Right ventricle myocardium inferior (tissue), 1 donor: ENCODE data around the gene ACE2. TPM values are rescaled to one million over a fixed set of nuclear protein-coding genes. Genes with fewer than 3 reads are reported as not detected.
A peak's percentile ranks its signal among the peaks of the same experiment; 100 is the strongest.
"Not testable (repeated sequence)": the region's sequence is repeated elsewhere in the genome, so short reads cannot be mapped to it uniquely, and the experiment has no call there.

Experiments
- ATAC-seq: fragments of 200-7000 bp; cut with Tn5 transposase; one replicate; pipeline ENCODE4 v1.9.1; 2020; ENCODE audit warnings: mild to moderate bottlenecking, moderate library complexity
- DNase-seq: peaks from one replicate; pipeline ENCODE4 v3.0.0; 2021; ENCODE audit errors: missing footprints
- intact Hi-C: fragments of 100-400 bp; cut with DNase I; formaldehyde crosslinking; loops from one replicate; pipeline ENCODE4 v1.11.0; 2022
- long read RNA-seq: library from polyadenylated mRNA; unstranded; transcript quantifications from one replicate; pipeline ENCODE4 v2.0.0, GENCODE V29; 2021
- total RNA-seq: library from RNA; stranded (reverse); fragmentation: NEBNext Ultra II Directional; extraction: Animal tissue kit (Norgen Biotek cat#: 25700); gene quantifications from one replicate; pipeline ENCODE4 v1.2.1, GENCODE V29; 2021
- donor health status: DM: no; HTN: yes; CAD: no; lungs with severe emphysema.

The ACE2 gene
- 16.6 TPM for total RNA-seq
- long read RNA-seq, transcript ACE2-201 (18 exons, 3,393 nt): major isoform, 8 of 10 reads
- long read RNA-seq, partial matches to known transcripts: 0 of 10 reads
- long read RNA-seq, other reads (novel, unspliced or antisense): 2 of 10 reads

- ATAC-seq: peak; percentile 92
- intact Hi-C loops: no loop called here
- no peak for DNase-seq
These were observed at the start of gene ACE2 for GRCh38 chrX:15600745-15601144. ACE2 (minus strand) TSS chrX:15600960; CDS start chrX:15600911, 49 bp downstream.

- intact Hi-C loops: loop anchor here (5.0 to 10.0 kb wide), 2 partner anchors 53 to 150 kb away; no protein-coding TSS in a partner anchor
- DNase-seq: not testable (repeated sequence)
- peak; percentile 76 for ATAC-seq
These were observed 46.8 kb upstream of the ACE2 start for GRCh38 chrX:15647510-15647909.

- intact Hi-C loops: loop anchor here (5.0 to 10.0 kb wide), 2 partner anchors 52 to 149 kb away; no protein-coding TSS in a partner anchor
- DNase-seq (no peak), ATAC-seq (no peak)
These were observed 45.8 kb upstream of the ACE2 start for GRCh38 chrX:15646543-15646942.

- ATAC-seq (no peak), DNase-seq (no peak)
- intact Hi-C loops: loop anchor here (5.0 to 10.0 kb wide), 2 partner anchors 51 to 149 kb away; no protein-coding TSS in a partner anchor
These were observed 45.3 kb upstream of the ACE2 start for GRCh38 chrX:15646031-15646430.

- ATAC-seq (no peak), DNase-seq (no peak)
- intact Hi-C loops: loop anchor here (5.0 to 10.0 kb wide), 2 partner anchors 50 to 148 kb away; no protein-coding TSS in a partner anchor
These were observed 44.5 kb upstream of the ACE2 start for GRCh38 chrX:15645266-15645665.

- ATAC-seq: no peak
- intact Hi-C loops: loop anchor here (10.0 kb wide), 1 partner anchor 50 kb away; no protein-coding TSS in a partner anchor
These were observed 43.8 kb upstream of the ACE2 start for GRCh38 chrX:15644560-15644872.

GRCh38 chrX:15643786-15644559 is 43.2 kb upstream of the ACE2 start:
- intact Hi-C loops: loop anchor here (10.0 kb wide), 1 partner anchor 49 kb away; no protein-coding TSS in a partner anchor
- no peak for DNase-seq
- ATAC-seq: no peak

More at GRCh38 chrX:15644560-15644872, 43.8 kb upstream of the ACE2 start:
- DNase-seq: no peak

GRCh38 chrX:15631637-15632036 is 30.9 kb upstream of the ACE2 start:
- intact Hi-C loops: no loop called here
- DNase-seq (no peak), ATAC-seq (no peak)

- intact Hi-C loops: no loop called here
- DNase-seq: no peak
- no peak for ATAC-seq
These were observed 22.3 kb upstream of the ACE2 start for GRCh38 chrX:15623054-15623453.

- ATAC-seq: no peak
- DNase-seq: no peak
- intact Hi-C loops: no loop called here
These were observed 18.4 kb upstream of the ACE2 start for GRCh38 chrX:15619053-15619755.

GRCh38 chrX:15617111-15617510 is 16.4 kb upstream of the ACE2 start:
- no peak for ATAC-seq
- intact Hi-C loops: no loop called here
- DNase-seq: no peak

- DNase-seq (no peak), ATAC-seq (peak; percentile 96)
- intact Hi-C loops: no loop called here
These were observed 15.8 kb upstream of the ACE2 start for GRCh38 chrX:15616531-15616930.

GRCh38 chrX:15607067-15607466 is 6.3 kb upstream of the ACE2 start:
- ATAC-seq (no peak), DNase-seq (no peak)
- intact Hi-C loops: no loop called here

- intact Hi-C loops: no loop called here
- ATAC-seq: no peak
- no peak for DNase-seq
These were observed 5.4 kb upstream of the ACE2 start for GRCh38 chrX:15606136-15606535.

- no peak for ATAC-seq
- DNase-seq: no peak
- intact Hi-C loops: no loop called here
These were observed 4.5 kb upstream of the ACE2 start for GRCh38 chrX:15605226-15605625.

- ATAC-seq (no peak), DNase-seq (no peak)
- intact Hi-C loops: no loop called here
These were observed 2.0 kb upstream of the ACE2 start for GRCh38 chrX:15602761-15603160.

GRCh38 chrX:15601932-15602331 is 1.2 kb upstream of the ACE2 start:
- DNase-seq (no peak), ATAC-seq (no peak)
- intact Hi-C loops: no loop called here

- no peak for DNase-seq
- intact Hi-C loops: no loop called here
- no peak for ATAC-seq
These were observed 711 bp downstream of the ACE2 start for GRCh38 chrX:15600049-15600448.

GRCh38 chrX:15599461-15599860 is 1.3 kb downstream of the ACE2 start:
- ATAC-seq (no peak), DNase-seq (no peak)
- intact Hi-C loops: loop anchor here (10.0 kb wide), 1 partner anchor 45 kb away; no protein-coding TSS in a partner anchor

GRCh38 chrX:15598026-15598425 is 2.7 kb downstream of the ACE2 start:
- intact Hi-C loops: loop anchor here (10.0 kb wide), 1 partner anchor 47 kb away; no protein-coding TSS in a partner anchor
- no peak for DNase-seq
- no peak for ATAC-seq
